Suprapubic skin (tissue), 4 donors: ENCODE results near the gene TYMS. TPM values are rescaled to one million over a fixed set of nuclear protein-coding genes. Genes with fewer than 3 reads are reported as not detected.

ENCODE experiments used
- DNase-seq, 2 donors: peaks; one replicate each; pipeline ENCODE4 v3.0.0-alpha.2; 2019; ENCODE audit warnings: low spot score in 2 of 2
- H3K27ac ChIP-seq: fragments of 200-600 bp; sonication (generic); one replicate; pipeline ENCODE4 v1.5.1; 2019
- H3K27me3 ChIP-seq: fragments of 200-600 bp; sonication (generic); one replicate; pipeline ENCODE4 v1.5.1; 2019
- H3K36me3 ChIP-seq: fragments of 200-600 bp; sonication (generic); one replicate; pipeline ENCODE4 v1.5.1; 2019
- H3K4me1 ChIP-seq: fragments of 200-600 bp; sonication (generic); one replicate; pipeline ENCODE4 v1.5.1; 2019
- H3K4me3 ChIP-seq: fragments of 200-600 bp; sonication (generic); one replicate; pipeline ENCODE4 v1.5.1; 2019; ENCODE audit warnings: mild to moderate bottlenecking
- H3K9me3 ChIP-seq: fragments of 200-600 bp; sonication (generic); one replicate; pipeline ENCODE4 v1.5.1; 2019
- EP300 ChIP-seq: sonication (generic); formaldehyde crosslinking; IDR thresholded peaks from one replicate; pipeline ENCODE4 v1.6.1; 2017; ENCODE audit warnings: antibody characterized with exemption
- POLR2A ChIP-seq, 2 donors: fragments of 450-650 bp; IDR thresholded peaks; one replicate each; pipeline ENCODE4 v1.6.1; 2017; ENCODE audit warnings: antibody characterized with exemption in 2 of 2, mild to moderate bottlenecking in 2 of 2, moderate library complexity in 2 of 2
- POLR2AphosphoS5 ChIP-seq, 3 donors: sonication (generic); formaldehyde crosslinking; IDR thresholded peaks; one replicate each; pipeline ENCODE4 v1.6.1; 2017; ENCODE audit warnings: antibody characterized with exemption in 3 of 3
- WGBS: methylation state at CpG from one replicate; pipeline ENCODE4 v1.1.5; 2018; 5-methylcytosine and 5-hydroxymethylcytosine counted together
- total RNA-seq, 4 donors: library from RNA; depleted of rRNA; stranded (reverse); fragments of >200 nt; gene quantifications; one replicate each; pipeline ENCODE4 v1.1.0, GENCODE V29; 2016
- TF ChIP-seq, protein P1 (sequence below), 2 donors: fragments of 200-600 bp in 1 of 2; fragments of 450-650 bp in 1 of 2; sonication (generic) in 1 of 2; IDR thresholded peaks; one replicate each; pipeline ENCODE4 v1.5.1; 2016 to 2019; ENCODE audit warnings: antibody characterized with exemption in 2 of 2, mild to moderate bottlenecking in 1 of 2, moderate library complexity in 1 of 2

Gene TYMS
- total RNA-seq, result 1 to 10 TPM; 2.6 to 5.9 (median 3.2) TPM

DNA sequence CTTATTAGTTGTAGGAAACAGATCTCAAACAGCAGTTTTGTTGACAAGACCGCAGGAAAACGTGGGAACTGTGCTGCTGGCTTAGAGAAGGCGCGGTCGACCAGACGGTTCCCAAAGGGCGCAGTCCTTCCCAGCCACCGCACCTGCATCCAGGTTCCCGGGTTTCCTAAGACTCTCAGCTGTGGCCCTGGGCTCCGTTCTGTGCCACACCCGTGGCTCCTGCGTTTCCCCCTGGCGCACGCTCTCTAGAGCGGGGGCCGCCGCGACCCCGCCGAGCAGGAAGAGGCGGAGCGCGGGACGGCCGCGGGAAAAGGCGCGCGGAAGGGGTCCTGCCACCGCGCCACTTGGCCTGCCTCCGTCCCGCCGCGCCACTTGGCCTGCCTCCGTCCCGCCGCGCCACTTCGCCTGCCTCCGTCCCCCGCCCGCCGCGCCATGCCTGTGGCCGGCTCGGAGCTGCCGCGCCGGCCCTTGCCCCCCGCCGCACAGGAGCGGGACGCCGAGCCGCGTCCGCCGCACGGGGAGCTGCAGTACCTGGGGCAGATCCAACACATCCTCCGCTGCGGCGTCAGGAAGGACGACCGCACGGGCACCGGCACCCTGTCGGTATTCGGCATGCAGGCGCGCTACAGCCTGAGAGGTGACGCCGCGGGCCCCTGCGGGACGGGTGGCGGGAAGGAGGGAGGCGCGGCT, at the start of gene TYMS:
TYMS (plus strand) TSS at position 343 of the 690 bp plus-strand sequence; CDS start at position 433, 90 bp downstream.
- Histone ChIP-seq H3K9me3 (no peaks in the 10 kb centered on the region), H3K4me3 (peak within 1 kb of the TSS; percentile 67), H3K27me3 (peaks cover 5% of the 10 kb centered on the region), H3K36me3 (no peaks in the 10 kb centered on the region), H3K27ac (no peak within 1 kb of the TSS), H3K4me1 (peaks cover 16% of the 10 kb centered on the region)
- WGBS, result under 1% methylated on average over 48 of the region's 79 CpGs
- TF ChIP-seq POLR2A (IDR thresholded peaks at IDR 0.05) (no peak), POLR2AphosphoS5 (IDR thresholded peaks at IDR 0.05) (no peak), EP300 (no peak)
- TF ChIP-seq, protein P1, sequence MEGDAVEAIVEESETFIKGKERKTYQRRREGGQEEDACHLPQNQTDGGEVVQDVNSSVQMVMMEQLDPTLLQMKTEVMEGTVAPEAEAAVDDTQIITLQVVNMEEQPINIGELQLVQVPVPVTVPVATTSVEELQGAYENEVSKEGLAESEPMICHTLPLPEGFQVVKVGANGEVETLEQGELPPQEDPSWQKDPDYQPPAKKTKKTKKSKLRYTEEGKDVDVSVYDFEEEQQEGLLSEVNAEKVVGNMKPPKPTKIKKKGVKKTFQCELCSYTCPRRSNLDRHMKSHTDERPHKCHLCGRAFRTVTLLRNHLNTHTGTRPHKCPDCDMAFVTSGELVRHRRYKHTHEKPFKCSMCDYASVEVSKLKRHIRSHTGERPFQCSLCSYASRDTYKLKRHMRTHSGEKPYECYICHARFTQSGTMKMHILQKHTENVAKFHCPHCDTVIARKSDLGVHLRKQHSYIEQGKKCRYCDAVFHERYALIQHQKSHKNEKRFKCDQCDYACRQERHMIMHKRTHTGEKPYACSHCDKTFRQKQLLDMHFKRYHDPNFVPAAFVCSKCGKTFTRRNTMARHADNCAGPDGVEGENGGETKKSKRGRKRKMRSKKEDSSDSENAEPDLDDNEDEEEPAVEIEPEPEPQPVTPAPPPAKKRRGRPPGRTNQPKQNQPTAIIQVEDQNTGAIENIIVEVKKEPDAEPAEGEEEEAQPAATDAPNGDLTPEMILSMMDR (IDR thresholded peaks at IDR 0.05), result no peak
- DNase-seq, result no peak

DNA sequence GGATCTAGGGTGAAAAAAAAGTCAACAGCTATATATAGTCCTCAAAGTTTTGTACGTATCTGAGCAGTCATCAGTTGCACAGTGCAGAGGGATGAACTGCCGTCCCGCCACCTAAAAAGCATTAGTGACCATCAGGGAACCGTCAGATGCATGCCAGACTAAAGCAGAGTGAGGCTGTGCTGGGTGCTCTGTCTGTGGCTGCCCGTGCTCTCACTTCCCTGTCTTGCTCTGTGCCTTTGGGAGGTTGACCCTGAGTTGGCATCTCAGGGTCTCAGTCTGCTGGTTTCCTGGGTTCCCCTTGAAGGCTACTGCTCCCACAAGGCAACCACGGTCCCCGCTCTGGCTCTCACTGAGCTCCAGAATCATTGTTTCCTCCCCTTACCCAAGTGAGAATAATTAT, 49.5 kb upstream of the TYMS start:
- no peaks in the 10 kb centered on the region for H3K4me1 ChIP-seq
- WGBS, result 91% methylated on average over 7 of the region's 7 CpGs
- DNase-seq, result no peak
- H3K9me3 ChIP-seq, result no peaks in the 10 kb centered on the region
- H3K27ac ChIP-seq, result no peak overlapping the region
- H3K27me3 ChIP-seq, result no peaks in the 10 kb centered on the region
- no peak for TF ChIP-seq POLR2AphosphoS5 (IDR thresholded peaks at IDR 0.05)
- H3K36me3 ChIP-seq, result no peaks in the 10 kb centered on the region
- H3K4me3 ChIP-seq, result no peak overlapping the region

DNA sequence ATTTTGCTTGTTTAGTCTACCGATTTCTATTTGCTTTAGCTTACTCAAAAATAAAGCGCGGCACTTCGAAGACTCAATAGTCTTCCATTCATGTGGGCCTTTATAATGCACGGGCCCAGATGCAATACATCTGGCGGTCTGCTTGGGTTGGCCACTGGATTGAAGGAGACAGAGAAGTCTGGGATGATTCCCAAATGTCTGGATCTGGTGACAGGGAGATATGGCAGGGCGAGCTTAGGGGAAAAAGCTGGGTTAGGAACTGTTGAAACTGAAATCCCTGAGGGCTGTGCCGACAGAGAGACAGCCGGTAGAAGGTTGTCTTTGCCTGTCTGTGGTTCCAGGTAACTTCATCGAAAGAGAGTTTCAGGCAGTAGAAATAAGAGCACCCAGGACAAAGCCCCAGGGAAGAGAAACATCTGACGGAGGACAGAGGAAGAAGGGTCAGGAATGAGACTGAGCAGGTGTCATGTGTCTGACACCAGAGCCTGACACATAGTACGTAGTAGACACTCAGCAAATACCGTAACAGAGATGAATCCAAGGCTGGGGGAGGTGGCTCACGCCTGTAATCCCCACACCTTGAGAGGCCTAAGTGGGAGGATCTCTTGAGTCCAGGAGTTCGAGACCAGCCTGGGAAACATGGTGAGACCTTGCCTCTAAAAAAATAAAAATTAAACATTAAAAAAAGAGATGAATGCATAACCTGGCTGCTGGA, 47.1 kb upstream of the TYMS start:
- TF ChIP-seq, protein P1 (IDR thresholded peaks at IDR 0.05), result no peak
- TF ChIP-seq EP300 (no peak), POLR2AphosphoS5 (IDR thresholded peaks at IDR 0.05) (no peak), POLR2A (IDR thresholded peaks at IDR 0.05) (no peak)
- Histone ChIP-seq H3K27me3 (no peaks in the 10 kb centered on the region), H3K27ac (no peak overlapping the region), H3K9me3 (no peaks in the 10 kb centered on the region), H3K36me3 (no peaks in the 10 kb centered on the region), H3K4me3 (no peak overlapping the region), H3K4me1 (no peaks in the 10 kb centered on the region)
- 77% methylated on average over 15 of the region's 15 CpGs for WGBS
- DNase-seq, result no peak

DNA sequence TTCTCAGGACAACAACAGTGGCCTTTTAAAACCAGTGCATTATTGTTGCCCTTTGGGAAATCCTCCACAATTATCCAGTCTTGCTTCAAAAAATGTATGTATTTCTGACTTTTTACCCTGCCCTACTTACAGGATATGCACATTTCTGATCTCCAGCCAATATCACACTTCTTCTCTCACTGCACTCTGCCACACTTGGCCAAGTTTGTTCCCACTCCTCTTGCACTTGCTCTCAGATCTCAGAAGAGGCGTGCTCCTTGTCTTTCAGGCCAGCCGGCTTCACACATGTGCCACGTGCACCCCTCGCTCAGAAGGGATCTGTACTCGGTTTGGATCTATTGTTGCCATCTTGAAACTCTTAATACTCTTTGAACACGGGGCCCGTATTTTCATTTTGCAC, 45.3 kb upstream of the TYMS start:
- WGBS, result 95% methylated on average over 7 of the region's 7 CpGs
- no peaks in the 10 kb centered on the region for H3K9me3 ChIP-seq
- peaks cover 5% of the 10 kb centered on the region for H3K4me1 ChIP-seq
- no peak for DNase-seq
- no peak overlapping the region for H3K27ac ChIP-seq
- no peaks in the 10 kb centered on the region for H3K36me3 ChIP-seq
- H3K4me3 ChIP-seq, result no peak overlapping the region
- TF ChIP-seq POLR2A (IDR thresholded peaks at IDR 0.05) (no peak), EP300 (no peak)
- TF ChIP-seq, protein P1 (IDR thresholded peaks at IDR 0.05), result no peak
- no peaks in the 10 kb centered on the region for H3K27me3 ChIP-seq

DNA sequence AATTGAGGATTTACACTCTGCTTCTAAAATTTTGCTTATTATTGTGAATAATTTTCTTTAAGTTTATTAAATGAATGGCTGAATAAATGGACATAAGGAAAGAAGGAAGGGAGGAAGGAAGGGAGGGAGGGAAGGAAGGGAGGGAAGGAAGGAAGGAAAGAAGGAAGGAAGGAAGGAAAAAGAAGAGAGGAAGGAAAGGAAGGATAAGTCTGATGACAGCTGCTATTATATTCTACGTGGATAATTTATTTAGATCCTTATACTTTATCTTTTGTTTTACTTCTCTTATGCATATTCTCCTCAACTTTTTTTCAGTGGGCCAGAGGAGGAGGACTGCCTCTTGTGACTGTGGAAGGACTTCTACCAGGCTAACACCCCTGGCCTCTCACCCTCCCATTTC, 43.3 kb upstream of the TYMS start:
- H3K27me3 ChIP-seq, result no peaks in the 10 kb centered on the region
- H3K27ac ChIP-seq, result no peak overlapping the region
- TF ChIP-seq EP300, result no peak
- TF ChIP-seq POLR2AphosphoS5 (IDR thresholded peaks at IDR 0.05), result no peak
- TF ChIP-seq POLR2A (IDR thresholded peaks at IDR 0.05), result no peak
- TF ChIP-seq, protein P1 (IDR thresholded peaks at IDR 0.05), result no peak
- 78% methylated on average over 1 of the region's 1 CpG for WGBS
- no peaks in the 10 kb centered on the region for H3K36me3 ChIP-seq
- no peak overlapping the region for H3K4me3 ChIP-seq
- no peaks in the 10 kb centered on the region for H3K9me3 ChIP-seq
- peaks cover 5% of the 10 kb centered on the region for H3K4me1 ChIP-seq
- DNase-seq, result no peak
